SK-N-DZ (cell line): ENCODE results near the gene OXSR1.

Source experiments
- small RNA-seq, 2 experiments: library from RNA; depleted of rRNA; stranded (forward); fragments of <200 nt; gene quantifications; one replicate each; pipeline ENCODE3, GENCODE V24; 2014

The OXSR1 gene

Small RNAs within 50 kb of the gene (small RNA-seq; reads per million reads assigned to genes)
- 0 reads per million in 2 experiments for gene RF00019
- gene RNU6-235P: 0 reads per million in 2 experiments
